CD4-positive, alpha-beta T cell (primary cell): ENCODE results near the gene GTF2H3. TPM values are rescaled to one million over a fixed set of nuclear protein-coding genes. Genes with fewer than 3 reads are reported as not detected.

ENCODE experiments used
- ATAC-seq: fragments of 200-7000 bp; cut with Tn5 transposase; one replicate; pipeline ENCODE4 v1.10.0; 2022; ENCODE audit warnings: mild to moderate bottlenecking; ENCODE audit not compliant: poor library complexity
- CTCF ChIA-PET: fragments of 350-600 bp; sonication (Branson Sonifier 250); formaldehyde crosslinking; loops from one replicate; lab custom pipeline; 2021; ENCODE audit warnings: antibody characterized with exemption, inconsistent platforms; lab: Charles Lee
- POLR2A ChIA-PET: fragments of 350-600 bp; sonication (Branson Sonifier 250); formaldehyde crosslinking; loops from one replicate; lab custom pipeline; 2021; ENCODE audit warnings: antibody characterized with exemption, inconsistent platforms; lab: Charles Lee
- DNase-seq, 14 experiments: peaks; one replicate each; pipeline ENCODE4 v3.0.0-alpha.2; 2013 to 2020; ENCODE audit warnings: mixed read lengths in 2 of 14
- H3K27ac ChIP-seq, 2 donors: one replicate each; pipeline versions ENCODE4 v1.5.1 to v1.7.0; 2013; ENCODE audit warnings: low read length in 2 of 2, low read depth in 1 of 2, mild to moderate bottlenecking in 1 of 2
- H3K27me3 ChIP-seq, 2 experiments: 1 replicate in 1 of 2; 2 replicates in 1 of 2; pipeline versions ENCODE4 v1.6.1 to v1.7.0; 2013; ENCODE audit warnings: low read length in 2 of 2, control low read depth in 1 of 2, mild to moderate bottlenecking in 1 of 2, moderate library complexity in 1 of 2; ENCODE audit not compliant: insufficient read depth in 2 of 2, control insufficient read depth in 1 of 2
- H3K36me3 ChIP-seq: one replicate; pipeline ENCODE4 v1.6.1; 2013; ENCODE audit warnings: low read length, control low read depth; ENCODE audit not compliant: insufficient read depth
- H3K4me1 ChIP-seq: one replicate; pipeline ENCODE4 v1.6.1; 2013; ENCODE audit warnings: low read length, control low read depth; ENCODE audit not compliant: insufficient read depth
- H3K4me3 ChIP-seq: one replicate; pipeline ENCODE4 v1.5.1; 2013; ENCODE audit warnings: mild to moderate bottlenecking, low read length, moderate library complexity
- H3K9me3 ChIP-seq, 2 experiments: 1 replicate in 1 of 2; 2 replicates in 1 of 2; pipeline versions ENCODE4 v1.6.1 to v1.7.0; 2013; ENCODE audit warnings: low read length in 2 of 2, mild to moderate bottlenecking in 2 of 2, control low read depth in 1 of 2, moderate library complexity in 1 of 2; ENCODE audit not compliant: control insufficient read depth in 1 of 2, insufficient read depth in 1 of 2
- H3K27ac Mint-ChIP-seq: one replicate; pipeline ENCODE4 v1.8.0; 2020; ENCODE audit warnings: mixed read lengths
- H3K27me3 Mint-ChIP-seq: one replicate; pipeline ENCODE4 v1.8.0; 2021; ENCODE audit warnings: mixed read lengths
- H3K36me3 Mint-ChIP-seq: one replicate; pipeline ENCODE4 v1.8.0; 2021; ENCODE audit warnings: low read depth, mixed read lengths
- H3K4me1 Mint-ChIP-seq: one replicate; pipeline ENCODE4 v1.8.0; 2021; ENCODE audit warnings: low read depth, mixed read lengths
- H3K4me3 Mint-ChIP-seq: one replicate; pipeline ENCODE4 v1.8.0; 2020; ENCODE audit warnings: mild to moderate bottlenecking, mixed read lengths
- H3K9me3 Mint-ChIP-seq: one replicate; pipeline ENCODE4 v1.8.0; 2020; ENCODE audit warnings: mixed read lengths
- intact Hi-C, 2 experiments: fragments of 100-400 bp; cut with DNase I in 1 of 2; cut with micrococcal nuclease in 1 of 2; formaldehyde crosslinking; loops; one replicate each; pipeline versions ENCODE4 v1.15.1 to v1.9.0; 2023 to 2025; cut with DNase I, micrococcal nuclease
- total RNA-seq, 174 experiments: library from RNA in 2 of 174; stranded (reverse) in 2 of 174; gene quantifications; one replicate each; pipeline ENCODE4 v1.2.3 and lab custom pipeline; 2021 to 2026
- TF ChIP-seq, protein P1 (sequence below): fragments of 200-600 bp; IDR thresholded peaks from one replicate; pipeline ENCODE4 v1.8.0; 2022; ENCODE audit warnings: antibody characterized with exemption, mild to moderate bottlenecking

GTF2H3 gene
- total RNA-seq, 2 experiments from 2014 or later = 12.3 to 12.9 TPM

DNA sequence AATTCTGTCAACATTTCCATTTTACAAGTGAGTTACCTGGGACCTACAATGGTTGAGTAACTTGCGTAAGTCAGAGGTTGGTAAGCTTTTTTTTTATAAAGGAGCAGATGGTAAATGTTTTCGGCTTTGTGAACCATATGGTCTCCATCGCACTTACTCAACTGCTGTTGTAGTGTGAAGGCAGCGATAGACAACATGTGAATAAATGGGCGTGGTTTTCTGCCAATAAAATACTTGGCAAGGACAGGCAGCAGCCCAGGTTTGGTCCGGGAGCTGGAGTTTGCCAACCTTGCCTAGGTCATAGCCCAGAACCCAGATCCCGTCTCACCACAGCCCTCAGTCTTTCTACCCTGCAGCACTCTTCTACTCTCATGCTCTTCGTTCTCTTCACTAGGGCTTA lies 25.4 kb upstream of the GTF2H3 start:
- H3K9me3 Mint-ChIP-seq = no peaks in the 10 kb centered on the region
- H3K4me1 ChIP-seq = peaks cover 8% of the 10 kb centered on the region
- CTCF ChIA-PET = no interaction called here
- H3K27me3 ChIP-seq = no peaks in the 10 kb centered on the region
- H3K27me3 Mint-ChIP-seq = no peaks in the 10 kb centered on the region
- TF ChIP-seq, protein P1, sequence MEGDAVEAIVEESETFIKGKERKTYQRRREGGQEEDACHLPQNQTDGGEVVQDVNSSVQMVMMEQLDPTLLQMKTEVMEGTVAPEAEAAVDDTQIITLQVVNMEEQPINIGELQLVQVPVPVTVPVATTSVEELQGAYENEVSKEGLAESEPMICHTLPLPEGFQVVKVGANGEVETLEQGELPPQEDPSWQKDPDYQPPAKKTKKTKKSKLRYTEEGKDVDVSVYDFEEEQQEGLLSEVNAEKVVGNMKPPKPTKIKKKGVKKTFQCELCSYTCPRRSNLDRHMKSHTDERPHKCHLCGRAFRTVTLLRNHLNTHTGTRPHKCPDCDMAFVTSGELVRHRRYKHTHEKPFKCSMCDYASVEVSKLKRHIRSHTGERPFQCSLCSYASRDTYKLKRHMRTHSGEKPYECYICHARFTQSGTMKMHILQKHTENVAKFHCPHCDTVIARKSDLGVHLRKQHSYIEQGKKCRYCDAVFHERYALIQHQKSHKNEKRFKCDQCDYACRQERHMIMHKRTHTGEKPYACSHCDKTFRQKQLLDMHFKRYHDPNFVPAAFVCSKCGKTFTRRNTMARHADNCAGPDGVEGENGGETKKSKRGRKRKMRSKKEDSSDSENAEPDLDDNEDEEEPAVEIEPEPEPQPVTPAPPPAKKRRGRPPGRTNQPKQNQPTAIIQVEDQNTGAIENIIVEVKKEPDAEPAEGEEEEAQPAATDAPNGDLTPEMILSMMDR = no peak
- peaks cover 83% of the 10 kb centered on the region for H3K36me3 Mint-ChIP-seq
- DNase-seq (no peak), ATAC-seq (no peak)
- peaks cover 14% of the 10 kb centered on the region for H3K4me1 Mint-ChIP-seq
- H3K9me3 ChIP-seq = no peaks in the 10 kb centered on the region
- H3K27ac Mint-ChIP-seq = no peak overlapping the region
- peaks cover 82% of the 10 kb centered on the region for H3K36me3 ChIP-seq
- H3K27ac ChIP-seq = no peak overlapping the region
- POLR2A ChIA-PET = interaction anchor here (1.2 kb wide), 1 partner anchor 25 kb away, joined by 3 read pairs; the partner anchor contains the start of gene EIF2B1
- no peak overlapping the region for H3K4me3 ChIP-seq
- no peak overlapping the region for H3K4me3 Mint-ChIP-seq
- intact Hi-C loops = no loop called here

DNA sequence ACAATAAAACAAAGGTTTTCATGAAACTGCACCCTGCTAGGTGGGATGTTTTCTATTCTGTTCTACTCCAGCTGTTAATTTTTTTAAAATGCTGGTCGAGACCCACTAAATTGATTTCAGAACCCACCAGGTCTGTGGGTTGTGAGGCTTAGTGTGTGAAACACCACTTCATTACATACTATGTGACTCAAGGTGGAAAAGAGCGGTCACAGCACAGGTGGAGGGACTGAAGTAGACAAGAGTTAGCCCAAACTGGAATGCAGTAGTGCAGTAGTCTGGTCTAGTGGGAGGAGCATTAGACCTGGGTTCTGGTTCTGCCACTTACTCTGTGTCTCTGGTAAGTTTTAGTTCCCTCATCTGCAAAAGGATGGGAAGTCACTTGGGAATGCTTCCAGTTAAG lies 19.5 kb upstream of the GTF2H3 start:
- Mint-ChIP-seq H3K36me3 (peaks cover 92% of the 10 kb centered on the region), H3K27ac (no peak overlapping the region), H3K9me3 (no peaks in the 10 kb centered on the region), H3K27me3 (no peaks in the 10 kb centered on the region), H3K4me3 (no peak overlapping the region), H3K4me1 (peaks cover 4% of the 10 kb centered on the region)
- ATAC-seq (no peak), DNase-seq (no peak)
- H3K27me3 ChIP-seq = no peaks in the 10 kb centered on the region
- no peak overlapping the region for H3K27ac ChIP-seq
- TF ChIP-seq, protein P1 = no peak
- peaks cover 88% of the 10 kb centered on the region for H3K36me3 ChIP-seq
- no peaks in the 10 kb centered on the region for H3K9me3 ChIP-seq
- no peaks in the 10 kb centered on the region for H3K4me1 ChIP-seq
- intact Hi-C loops = loop anchor here in 1 of 2 experiments (10.0 kb wide), 1 partner anchor 569 kb away; no protein-coding TSS in a partner anchor
- POLR2A ChIA-PET = interaction anchor here (1.5 kb wide), 1 partner anchor 12 kb away, joined by 3 read pairs; the partner anchor contains the start of gene DDX55
- CTCF ChIA-PET = no interaction called here
- H3K4me3 ChIP-seq = no peak overlapping the region

DNA sequence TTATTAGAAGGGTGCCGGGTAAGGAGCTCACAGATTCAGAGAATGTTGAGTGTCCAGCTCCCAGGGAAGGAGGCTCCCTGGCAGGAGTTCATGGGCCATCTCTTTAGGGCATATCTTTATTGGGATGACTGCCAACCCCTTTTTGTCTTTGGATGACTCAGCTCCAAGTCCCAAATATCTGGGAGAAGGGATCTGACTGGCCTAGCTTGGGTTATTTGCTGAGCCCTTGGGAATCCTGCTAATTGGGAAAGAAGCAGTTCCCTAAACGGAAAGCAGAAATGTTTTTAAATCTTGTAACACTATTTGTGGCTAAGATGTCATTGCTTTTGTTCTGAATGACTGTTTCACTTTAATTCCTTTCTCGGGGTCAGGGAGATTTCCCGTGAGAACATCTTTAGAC lies 19.1 kb upstream of the GTF2H3 start:
- no peak overlapping the region for H3K4me3 ChIP-seq
- POLR2A ChIA-PET = interaction anchor here (1.5 kb wide), 1 partner anchor 12 kb away, joined by 3 read pairs; the partner anchor contains the start of gene DDX55
- peaks cover 88% of the 10 kb centered on the region for H3K36me3 ChIP-seq

More for the DNA sequence above, 19.1 kb upstream of the GTF2H3 start:
- no peak overlapping the region for H3K4me3 Mint-ChIP-seq
- Histone ChIP-seq H3K9me3 (no peaks in the 10 kb centered on the region), H3K27me3 (no peaks in the 10 kb centered on the region), H3K4me1 (no peaks in the 10 kb centered on the region), H3K27ac (no peak overlapping the region)
- DNase-seq = no peak
- no peak for ATAC-seq
- no peaks in the 10 kb centered on the region for H3K27me3 Mint-ChIP-seq
- H3K4me1 Mint-ChIP-seq = peaks cover 4% of the 10 kb centered on the region
- H3K9me3 Mint-ChIP-seq = no peaks in the 10 kb centered on the region
- peaks cover 92% of the 10 kb centered on the region for H3K36me3 Mint-ChIP-seq
- no peak overlapping the region for H3K27ac Mint-ChIP-seq
- intact Hi-C loops = loop anchor here in 1 of 2 experiments (10.0 kb wide), 1 partner anchor 570 kb away; no protein-coding TSS in a partner anchor
- TF ChIP-seq, protein P1 = no peak
- CTCF ChIA-PET = no interaction called here
